ENCODE measurements around the gene TCEAL1.
A peak's percentile ranks its signal among the peaks of the same experiment; 100 is the strongest.

The TCEAL1 gene

GRCh38 chrX:103674531-103675454, 46.0 kb downstream of the TCEAL1 start:
- peak; percentile 4 for FAIRE-seq
- no peak for DNase-seq (ENCODE audit: insufficient read length, low spot score)

DNA sequence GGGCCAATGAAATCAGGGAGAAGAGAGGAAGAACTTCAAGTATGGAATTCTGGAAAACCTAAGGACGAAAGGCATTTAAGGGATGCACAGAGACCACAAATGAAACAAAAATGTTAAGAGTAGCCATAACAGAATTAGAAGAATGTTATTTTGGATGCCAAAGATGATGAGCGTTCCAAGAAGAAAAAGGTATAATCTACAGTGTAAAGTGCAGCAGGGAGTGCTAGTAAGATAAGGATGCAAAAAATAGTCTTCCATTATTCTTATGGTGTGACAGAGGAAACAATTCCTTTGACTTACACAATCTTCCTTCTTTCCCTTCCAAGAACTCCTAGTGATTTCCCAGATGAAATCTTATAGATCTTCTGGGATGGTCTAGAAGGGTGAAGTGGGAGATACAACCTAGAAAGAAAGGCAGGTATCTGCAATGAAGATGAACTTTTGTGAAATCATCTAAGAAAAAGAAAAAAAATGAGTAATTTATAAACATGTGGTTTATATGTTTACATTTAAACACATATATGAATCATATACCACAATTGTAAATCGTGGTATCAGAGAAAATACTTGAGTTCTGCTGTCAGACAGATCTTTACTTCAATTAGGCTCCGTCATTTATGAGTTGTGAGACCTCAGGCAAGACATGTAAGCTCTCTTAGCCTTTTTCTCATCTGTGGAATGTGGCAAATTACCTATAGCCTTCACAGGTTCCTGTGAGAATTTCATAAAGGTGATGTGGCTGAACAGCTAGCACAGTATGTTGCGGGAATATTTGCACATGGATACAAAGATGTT, 49.6 kb downstream of the TCEAL1 start:
- no peak for DNase-seq (ENCODE audit: insufficient read length, low spot score)

More for the DNA sequence above, 49.6 kb downstream of the TCEAL1 start:
- FAIRE-seq, result peak; percentile 18
